GM21717 (cell line): ENCODE results near the gene BDKRB2.
A peak's percentile ranks its signal among the peaks of the same experiment; 100 is the strongest.

ENCODE experiments used
- ATAC-seq: cut with Tn5 transposase; IDR thresholded peaks from one replicate; pipeline ENCODE4 v1.9.1; 2021; ENCODE audit warnings: mild to moderate bottlenecking, moderate library complexity; ENCODE audit not compliant: unreplicated experiment

Gene BDKRB2

DNA sequence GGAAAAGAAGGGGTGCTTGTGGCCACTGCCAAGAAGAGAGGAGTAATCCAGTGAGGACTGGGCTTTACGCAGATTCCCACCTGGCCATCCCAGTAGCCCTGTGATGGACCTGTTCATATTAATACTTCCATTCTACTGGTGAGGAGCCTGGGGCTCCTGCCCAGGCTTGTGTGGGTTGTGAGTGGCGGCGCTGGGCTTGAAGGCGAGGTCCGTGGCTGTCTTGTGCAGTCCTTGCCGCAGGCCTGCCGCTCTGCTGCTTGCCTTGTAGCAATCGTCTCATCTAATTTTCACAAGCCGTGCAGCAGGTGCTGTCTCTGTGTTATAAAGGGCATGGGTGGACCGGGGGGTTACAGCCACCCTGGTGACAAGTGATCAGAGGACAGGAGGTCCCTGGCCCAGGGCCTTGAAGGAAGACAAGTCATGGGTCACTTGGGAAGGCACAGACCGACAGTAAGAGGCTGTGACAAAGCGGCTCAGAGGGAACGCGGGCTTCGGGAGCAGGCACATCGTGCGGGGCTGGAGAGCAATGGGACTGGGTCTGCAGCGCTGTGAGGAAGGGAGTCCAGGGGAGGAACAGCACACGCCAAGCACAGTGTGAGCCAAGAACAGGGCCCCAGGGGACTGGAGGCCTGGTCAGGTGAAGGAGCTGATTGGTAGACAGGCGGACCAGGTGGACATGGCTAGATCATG, 7.3 kb upstream of the BDKRB2 start:
- no peak for ATAC-seq

DNA sequence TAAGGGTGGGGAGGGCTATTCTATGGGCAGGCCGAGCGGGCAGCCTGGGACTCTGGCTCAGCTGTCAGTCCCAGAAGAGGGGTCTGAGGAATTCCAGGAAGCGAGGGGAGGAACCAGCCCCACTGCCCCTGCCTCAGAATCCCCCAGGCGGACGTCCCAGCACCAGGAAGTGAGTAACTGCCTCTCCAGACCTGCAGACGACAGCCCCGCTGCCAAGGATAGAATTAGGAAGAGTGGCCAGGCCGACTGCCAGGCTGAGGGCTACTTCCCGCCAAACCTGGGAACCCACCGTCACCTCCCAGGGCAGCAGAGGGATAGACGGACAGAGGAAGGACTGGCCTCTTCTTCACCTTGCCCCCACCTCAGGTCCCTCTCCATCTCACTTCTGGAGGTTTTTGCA, 6.7 kb upstream of the BDKRB2 start:
- no peak for ATAC-seq

DNA sequence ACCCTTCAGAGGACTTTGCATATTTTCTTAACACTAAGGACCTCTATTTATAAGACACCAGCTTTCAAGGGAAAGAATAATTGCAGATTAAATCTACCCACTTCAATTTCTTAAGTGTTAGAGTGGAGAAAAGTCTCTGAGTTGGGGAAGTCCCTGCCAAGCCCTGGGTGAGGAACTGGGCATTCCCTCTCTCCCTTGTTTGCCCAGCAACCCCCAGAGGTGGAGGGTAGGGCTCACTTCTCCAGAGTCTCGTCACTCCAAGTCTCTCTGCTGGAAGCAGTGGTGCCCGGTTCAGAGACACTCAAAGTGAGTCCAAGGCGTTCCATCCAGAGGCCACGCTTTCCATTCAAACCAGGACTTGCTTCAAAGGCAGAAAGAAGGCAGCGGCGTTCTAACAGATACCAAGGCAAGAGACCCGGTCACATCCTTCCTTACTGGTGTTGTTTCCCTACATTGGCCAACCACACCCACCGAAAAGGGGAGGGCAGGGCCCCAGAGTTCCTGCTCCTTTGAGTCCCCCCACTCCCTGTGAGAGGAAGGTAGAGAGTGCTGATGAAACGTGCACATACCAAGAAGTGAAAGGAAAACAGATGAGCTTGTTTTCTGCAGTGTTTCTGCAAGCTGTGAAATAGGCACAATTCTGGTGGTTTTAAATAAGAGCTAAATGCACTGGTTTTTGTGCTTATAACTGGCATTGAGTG, 6.1 kb upstream of the BDKRB2 start:
- ATAC-seq: no peak

DNA sequence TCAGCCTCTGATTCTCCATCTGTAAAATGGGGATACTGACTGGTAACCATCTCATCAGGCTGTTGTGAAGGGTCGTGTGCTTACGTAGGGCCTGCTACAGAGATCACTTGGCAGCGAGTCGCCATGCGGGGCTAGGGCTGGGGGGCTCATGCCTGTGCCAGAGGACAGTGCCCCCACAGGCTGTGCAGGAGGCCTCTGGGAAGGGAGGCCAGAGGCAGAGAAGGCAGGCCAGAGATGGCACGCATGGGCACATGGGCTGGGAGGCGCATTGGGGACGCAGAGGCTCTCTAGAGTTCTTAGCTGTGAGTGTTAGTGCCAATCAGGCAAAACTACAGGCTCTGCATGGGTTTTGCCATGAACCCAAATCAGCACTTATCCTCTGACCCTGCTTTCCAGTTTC, 3.5 kb upstream of the BDKRB2 start:
- ATAC-seq: no peak

DNA sequence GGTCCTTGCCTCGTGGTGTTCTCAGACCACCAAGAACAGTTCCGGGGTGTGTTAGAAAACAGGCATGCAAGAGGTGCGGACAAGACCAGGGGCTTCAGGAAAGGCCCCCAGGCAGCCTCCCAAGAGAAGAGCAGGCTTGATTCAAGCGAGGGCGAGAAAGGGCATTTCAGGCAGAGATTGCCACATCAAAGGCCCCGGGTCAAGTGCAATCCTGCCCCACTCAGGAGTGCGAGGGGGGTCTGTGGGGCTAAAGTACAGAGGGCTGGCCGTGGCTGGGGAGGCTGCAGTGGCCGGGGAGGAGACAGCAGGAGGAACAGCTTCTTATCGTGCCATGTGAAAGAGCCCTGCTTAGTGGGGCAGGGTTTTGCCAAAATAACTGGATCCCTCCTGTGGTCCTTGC, 2.7 kb upstream of the BDKRB2 start:
- no peak for ATAC-seq

DNA sequence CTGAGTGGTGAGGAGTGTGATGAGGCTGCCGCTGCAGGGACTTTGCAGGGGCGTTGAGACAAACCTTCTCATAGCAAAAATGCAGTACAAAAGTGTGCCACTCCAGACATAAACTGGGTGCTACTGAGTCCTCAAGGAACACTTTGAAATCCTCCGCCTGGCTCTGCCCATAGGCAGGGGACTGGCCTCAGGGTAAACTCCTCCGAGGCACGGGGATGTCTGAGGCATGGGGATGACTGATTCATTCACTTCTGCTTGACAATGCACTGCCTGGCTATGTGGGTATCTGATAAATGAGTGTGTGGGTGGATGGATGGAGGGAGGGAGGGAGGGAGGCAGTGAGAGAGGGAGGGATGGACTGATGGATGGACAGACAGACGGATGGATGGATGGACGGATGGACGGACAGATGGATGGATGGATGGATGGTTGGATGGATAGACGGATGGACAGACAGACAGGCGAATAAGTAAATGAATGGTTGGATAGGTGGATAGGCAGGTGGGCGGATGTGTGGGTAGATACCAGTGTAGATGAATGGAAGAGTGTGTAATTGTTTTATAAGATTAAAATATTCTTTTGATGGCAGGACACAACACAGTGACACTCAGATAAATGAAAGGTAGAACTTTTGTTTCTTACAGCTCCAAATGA, 2.1 kb upstream of the BDKRB2 start:
- ATAC-seq: no peak

DNA sequence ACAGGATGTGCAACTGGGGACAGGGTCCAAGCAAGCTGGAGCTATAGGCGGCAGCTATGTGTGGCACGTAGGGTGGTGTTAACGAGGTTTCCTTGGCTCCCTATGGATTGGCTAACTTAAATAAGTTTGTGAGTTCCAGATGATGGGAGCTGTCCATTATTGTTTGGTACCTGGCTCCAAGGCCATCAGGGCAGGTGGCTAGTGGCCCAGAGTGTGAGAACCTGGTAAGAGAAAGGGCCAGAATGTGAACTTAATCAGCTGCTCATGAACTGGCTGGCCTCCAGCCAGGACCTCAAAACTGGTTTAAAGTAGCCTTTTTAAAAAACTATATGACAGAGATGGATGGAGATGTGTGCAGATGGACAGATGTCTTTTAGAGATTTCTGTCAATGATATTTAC, 1.5 kb upstream of the BDKRB2 start:
- ATAC-seq: no peak

DNA sequence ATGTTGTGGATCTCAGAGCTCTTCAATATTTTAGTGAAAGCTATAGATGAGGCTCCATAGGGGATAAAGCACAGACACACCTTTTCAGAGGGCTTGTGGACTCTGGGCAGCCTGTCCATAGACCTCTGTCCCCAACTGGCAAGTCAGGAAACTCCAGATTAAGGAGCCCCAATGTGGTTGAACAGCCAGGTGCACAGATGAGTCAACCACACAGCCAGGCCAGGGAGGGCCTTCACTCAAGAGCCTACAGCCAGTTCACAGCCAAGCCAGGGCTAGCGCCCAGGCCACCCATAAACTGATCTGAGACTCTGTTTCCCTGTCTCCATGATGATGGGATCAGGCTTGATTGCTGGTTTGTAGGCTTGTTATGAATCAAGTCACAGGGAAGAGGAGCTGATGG, 1.0 kb upstream of the BDKRB2 start:
- no peak for ATAC-seq

DNA sequence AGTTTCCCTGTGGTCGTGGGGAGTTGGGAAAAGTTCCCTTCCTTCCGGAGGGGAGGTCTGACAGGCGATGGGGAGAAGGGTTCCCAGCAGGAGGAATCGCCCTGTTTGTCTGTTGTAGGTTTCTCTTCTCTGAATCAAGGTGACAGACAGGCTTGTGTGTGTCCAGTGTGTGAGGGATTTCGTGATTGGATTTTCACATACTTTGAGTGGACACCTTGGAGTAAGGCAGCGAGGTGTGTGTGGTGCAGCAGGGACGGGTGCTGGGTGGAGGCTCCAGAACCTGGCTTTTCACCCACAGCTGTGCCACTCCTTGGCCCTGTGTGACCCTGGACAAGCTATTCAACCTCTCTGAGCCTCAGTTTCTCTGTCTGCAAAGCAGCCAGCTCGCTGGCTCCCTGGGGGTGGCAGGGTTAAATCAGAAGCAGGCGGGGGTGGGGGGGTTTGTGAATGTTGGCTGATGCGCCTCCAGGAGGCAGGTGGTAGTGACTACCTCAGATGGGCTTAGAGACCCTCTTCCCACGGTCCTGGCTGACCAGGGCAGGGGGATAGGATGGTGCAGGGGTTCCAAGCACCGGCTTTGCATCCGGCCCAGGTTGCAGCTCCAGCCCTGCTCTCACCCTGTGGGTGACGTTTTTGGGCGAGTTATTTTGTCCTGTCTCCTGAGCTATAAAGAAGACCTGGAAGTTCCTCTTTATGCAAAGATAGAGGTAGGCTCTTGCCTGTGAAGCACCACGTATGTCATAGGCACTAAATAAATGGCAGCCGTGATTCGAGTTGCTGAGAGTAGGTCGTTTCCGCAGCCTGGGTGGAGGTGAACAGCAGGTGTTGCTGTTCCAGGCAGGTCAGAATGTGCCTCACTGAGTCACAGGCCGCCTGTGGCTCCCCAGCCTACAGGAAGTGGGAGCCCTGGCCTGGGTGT, 679 bp downstream of the BDKRB2 start:
- ATAC-seq: peak; percentile 4

DNA sequence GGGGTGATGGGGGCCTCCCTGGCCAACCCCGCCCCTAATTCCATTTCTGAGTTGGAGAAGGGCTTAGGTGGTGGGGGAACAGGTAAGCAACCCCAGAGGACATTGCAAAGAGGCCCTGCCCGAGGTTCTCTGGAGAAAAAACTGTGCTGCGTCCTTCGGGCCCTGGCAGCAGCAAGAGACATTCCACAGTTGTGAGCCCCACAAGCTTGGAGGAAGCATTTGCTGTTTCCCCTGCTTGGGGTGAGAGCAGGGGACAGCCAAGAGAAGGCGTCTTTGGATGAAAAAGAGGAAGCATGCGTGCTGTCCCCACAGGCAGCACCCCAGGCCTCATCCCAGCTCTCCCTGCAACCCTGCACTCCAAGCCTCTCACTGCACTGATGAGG, 1.3 kb downstream of the BDKRB2 start:
- ATAC-seq: no peak

DNA sequence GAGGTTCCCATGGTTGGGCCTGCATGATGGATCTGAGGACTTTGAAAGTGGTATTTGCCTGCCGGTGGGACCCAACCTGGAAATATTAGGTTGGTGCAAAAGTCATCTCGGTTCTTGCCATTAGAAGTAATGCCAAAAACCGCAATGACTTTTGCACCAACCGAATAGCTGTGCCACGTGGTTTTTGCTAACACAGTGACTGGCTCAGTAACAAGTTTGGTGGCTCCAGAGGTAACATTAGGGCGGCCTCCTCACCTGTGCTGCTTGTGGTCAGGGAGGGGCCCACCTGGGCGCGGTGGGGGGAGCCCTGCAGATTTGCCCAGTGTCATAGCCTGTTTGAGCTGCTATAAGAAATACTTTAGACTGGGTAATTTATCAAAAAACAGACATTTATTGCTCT, 1.8 kb downstream of the BDKRB2 start:
- ATAC-seq: no peak

DNA sequence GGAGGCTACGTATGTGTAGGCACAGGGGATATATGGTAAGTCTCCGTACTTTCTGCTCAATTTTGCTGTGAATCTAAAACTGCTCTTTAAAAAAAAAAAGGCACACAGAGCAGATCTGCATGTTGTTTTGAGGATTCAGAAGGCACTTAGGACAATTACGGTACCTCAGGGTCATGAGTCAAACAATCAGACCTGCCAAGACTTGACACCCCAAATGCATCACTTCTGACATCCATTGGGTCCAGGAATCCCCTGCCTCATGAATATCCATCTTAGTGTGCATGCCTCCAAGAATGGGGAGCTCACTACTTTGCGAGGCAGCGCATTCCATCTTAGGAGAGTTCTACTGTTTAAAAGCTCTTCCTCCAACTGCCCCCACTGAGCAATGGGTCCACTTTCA, 3.0 kb downstream of the BDKRB2 start:
- ATAC-seq: no peak

DNA sequence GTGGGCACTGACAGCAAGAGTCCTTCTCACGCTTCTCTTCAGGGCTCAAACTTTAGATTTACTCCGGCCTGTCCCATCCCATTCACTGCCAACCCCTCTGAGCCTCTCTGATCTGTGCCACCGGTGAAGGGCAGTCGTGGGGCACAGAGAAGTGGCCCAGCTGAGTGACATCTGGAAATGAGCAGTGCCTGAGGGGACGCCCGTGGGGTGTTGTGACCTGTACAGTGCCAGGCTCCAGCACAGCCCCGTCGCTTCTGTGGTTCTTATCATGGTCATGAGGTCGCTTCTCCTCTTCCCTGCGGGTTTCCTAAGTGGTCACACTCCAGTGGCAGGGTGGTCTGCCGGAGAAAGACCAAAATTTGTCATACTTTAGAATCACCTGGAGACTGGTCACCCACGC, 4.1 kb downstream of the BDKRB2 start:
- no peak for ATAC-seq

DNA sequence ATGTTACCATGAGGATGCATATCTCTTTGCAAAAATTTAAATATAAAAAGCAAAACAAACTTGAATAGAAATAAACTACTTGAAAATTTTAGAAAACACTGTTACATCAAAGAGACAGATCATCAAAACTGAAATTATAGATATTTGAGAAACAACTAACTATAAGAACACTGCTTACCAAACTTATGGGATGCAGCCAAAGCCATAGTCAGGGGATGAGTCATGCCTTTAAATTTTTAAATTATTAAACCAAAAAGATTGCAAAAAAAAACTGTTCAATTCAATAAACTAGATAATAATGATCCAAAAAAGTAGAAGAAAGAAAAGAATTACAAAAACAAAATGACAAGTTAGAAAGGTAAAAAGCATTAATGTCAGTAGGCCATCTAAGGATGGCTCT, 7.5 kb downstream of the BDKRB2 start:
- no peak for ATAC-seq

DNA sequence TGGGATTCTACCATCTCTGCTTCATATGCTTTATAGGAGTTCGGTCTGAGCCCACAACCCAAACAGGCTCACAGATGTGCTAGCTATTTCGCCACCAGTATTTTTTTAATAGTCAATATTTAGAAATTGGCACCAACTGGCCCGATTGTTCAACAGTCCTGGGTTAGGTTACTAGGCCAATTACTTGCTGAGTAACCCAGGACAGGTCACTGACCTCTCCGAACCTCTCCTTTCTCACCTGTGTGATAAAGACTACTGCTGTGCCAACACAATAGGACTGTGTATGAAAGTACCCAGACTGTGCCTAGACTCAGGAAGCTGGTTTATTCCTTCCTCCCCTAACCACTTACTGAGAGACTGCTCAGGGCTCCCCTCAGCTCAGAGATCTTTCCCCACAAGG, 8.3 kb downstream of the BDKRB2 start:
- ATAC-seq: no peak

DNA sequence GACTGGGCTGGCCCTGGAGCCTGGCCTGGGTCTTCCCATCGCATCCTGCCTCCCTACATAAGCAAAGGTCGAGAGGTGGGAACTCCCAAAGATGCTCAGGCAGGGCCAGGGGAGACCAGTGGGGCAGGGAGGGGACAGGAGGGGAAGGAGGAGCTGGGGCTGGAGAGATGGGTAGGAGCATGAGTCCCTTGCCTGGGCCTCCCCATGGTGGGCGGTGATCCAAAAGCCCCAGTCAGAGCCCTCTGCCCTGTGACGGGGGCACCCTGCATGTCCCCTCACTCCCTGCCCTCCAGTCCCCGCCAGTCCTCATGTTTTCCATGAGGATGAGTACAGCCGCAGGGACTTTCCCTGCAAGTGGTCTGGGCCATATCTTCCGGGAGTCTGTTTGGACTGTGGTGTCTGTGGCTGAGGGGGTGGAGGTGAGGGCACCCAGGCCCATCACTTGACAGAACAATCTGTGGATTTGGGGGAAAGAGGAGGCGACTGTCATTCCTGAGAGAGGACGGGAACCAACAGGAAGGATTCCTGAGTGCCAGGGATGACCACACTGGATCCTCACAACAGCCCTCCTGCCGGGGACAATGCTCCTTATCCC, 9.3 kb downstream of the BDKRB2 start:
- no peak for ATAC-seq

DNA sequence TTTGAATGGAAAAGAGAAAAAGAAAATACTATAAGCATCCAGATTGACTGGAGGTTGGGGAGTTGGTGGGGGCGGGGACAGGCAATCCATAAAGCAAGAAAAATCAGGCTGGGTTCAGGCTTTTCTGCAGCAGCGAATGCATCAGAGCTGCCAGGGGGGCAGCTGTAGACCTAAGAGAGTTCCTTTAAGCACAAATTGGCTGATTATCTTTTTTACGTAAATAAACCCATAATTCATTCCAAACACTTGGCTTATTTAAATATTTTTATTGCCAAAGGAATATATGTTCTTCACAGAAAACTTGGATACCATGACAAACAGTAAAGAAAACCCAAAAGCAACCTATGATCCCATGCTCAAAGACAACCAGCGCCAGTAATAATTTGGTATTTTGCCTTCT, 10.2 kb downstream of the BDKRB2 start:
- ATAC-seq: no peak

DNA sequence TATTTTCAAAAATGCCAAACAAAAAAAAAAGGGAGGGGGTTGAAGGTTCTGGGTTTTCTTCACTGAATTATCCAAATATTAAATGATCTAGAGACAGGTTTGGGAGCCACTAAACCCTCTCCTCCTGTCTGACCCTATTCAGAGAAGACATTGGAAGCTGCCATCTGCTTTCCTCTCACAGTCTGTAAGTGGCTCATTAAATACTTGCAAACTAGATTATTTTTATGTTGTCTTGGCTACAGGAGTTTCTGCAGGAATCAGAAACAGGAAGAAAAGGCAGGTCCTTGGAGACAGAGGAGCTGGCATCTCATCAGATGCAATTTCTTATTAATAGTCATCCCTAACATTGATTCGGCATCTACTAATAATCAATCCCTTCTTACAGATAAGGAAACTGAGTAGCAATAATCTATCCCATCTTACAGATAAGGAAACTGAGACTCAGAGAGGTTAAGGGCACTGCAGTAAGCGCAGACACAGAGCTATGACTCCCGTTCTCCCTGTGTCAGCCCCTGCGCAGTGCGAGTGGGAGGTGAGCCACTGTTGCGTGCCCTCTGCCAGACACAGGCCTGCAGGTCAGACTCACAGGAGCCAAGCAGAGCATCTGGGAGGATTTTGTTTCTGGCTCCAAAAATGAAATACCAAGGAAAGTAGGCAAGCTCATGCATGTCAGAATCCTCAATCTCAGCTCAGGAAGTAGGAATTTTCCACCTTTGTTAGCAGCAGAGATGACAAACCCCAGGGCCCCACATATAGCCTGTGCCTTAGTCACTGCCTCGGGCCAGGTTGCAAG, 11.0 kb downstream of the BDKRB2 start:
- ATAC-seq: no peak

DNA sequence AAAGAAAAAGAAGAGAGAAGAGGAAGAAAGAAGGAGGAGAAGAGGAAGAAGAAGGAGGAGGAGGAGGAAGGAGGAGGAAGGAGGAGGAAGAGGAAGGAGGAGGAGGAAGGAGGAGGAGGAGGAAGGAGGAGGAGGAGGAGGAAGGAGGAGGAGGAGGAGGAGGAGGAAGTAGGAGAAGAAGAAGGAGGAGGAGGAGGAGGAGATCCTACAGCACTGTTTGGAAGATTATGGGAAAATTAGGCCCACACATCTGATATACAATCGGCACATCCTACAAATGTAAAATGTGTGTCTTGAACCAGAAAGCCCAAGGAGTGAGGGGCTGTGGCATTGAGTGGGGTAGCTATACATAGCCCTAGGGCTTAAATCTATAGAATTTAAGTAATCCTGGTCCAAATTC, 12.0 kb downstream of the BDKRB2 start:
- ATAC-seq: no peak

DNA sequence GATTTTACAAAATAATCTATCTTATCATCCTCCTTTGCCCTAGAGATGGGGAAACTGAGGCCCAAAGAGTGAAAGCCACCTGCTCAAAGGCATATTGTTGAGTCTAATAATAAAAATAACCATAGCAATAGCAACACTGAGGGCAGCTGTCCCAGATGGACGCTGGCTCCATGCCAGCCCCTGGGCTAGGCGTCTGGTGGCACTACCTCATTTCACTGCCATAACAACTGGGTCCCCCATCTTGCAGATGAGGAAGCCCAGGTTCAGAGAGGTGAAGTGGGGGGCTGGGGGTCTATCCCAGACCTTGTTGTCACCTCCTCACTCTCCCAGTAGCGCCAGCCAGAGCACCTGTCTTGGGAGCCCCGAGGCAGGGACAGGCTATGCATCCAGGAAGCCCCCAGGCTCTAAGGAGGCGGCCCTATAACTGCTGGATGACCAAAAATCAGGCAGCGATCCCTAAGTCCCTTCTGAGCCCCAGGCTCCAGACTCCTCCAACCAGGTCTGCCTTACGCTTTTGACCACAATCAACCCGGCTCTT, 12.8 kb downstream of the BDKRB2 start:
- ATAC-seq: no peak
